Heart left ventricle (tissue), 13 donors: Measurements from ENCODE around the gene WDR36.

Experiments
- CTCF ChIP-seq, 12 donors: fragments of 200-600 bp; sonication (generic) in 4 of 12; IDR thresholded peaks; one replicate each; pipeline versions ENCODE4 v1.5.0 to v1.8.0; 2018 to 2022; ENCODE audit warnings: antibody characterized with exemption in 12 of 12, mild to moderate bottlenecking in 5 of 12
- POLR2A ChIP-seq, 2 donors: fragments of 450-650 bp; IDR thresholded peaks; one replicate each; pipeline ENCODE4 v1.6.1; 2017; ENCODE audit warnings: antibody characterized with exemption in 2 of 2, mild to moderate bottlenecking in 2 of 2, moderate library complexity in 2 of 2
- donor health status: ischemic (EF 13 %, LVEDD 7.1; RV severe dilation, severe dysfunction).
- donor health status: DM: no; HTN: yes; CAD: no.
- donor health status: DM: no; HTN: no; CAD: no.
- donor health status: ischemic (EF 25% LVEDD 6.9; RV normal size, moderate dysfunction).
- donor health status: ischemic (EF 25% LVEDD 5.7; RV mildly dilated, moderate dysfunction).
- donor health status: ischemic (EF 35%, LVEDD 5.7; RV mildly dilated, moderate dysfunction).
- donor health status: nonischemic (EF 11% LVEDD 7.7; RV severe dilation, severe dysfunction).
- donor health status: DM: yes; HTN: yes; CAD: no.
- donor health status: PGD.
- donor health status: ischemic (EF 29% LVEDD 5.4; RV normal size, mild dysfunction).
- donor health status: nonischemic (EF 23%, LVEDD 6.1; RV moderate dilation, normal function).

GRCh38 chr5:111163000-111163399, 70.9 kb downstream of the WDR36 start:
- TF ChIP-seq CTCF (IDR thresholded peaks at IDR 0.05) = no peak
- no peak for TF ChIP-seq POLR2A (IDR thresholded peaks at IDR 0.05)
